Type B pancreatic cell (in vitro differentiated cells): ENCODE measurements around the gene MGRN1. TPM values are rescaled to one million over a fixed set of nuclear protein-coding genes. Genes with fewer than 3 reads are reported as not detected.

Source experiments
- DNase-seq: peaks from one replicate; pipeline ENCODE4 v3.0.0; 2021; ENCODE audit warnings: mixed read lengths; ENCODE audit not compliant: unreplicated experiment; ENCODE audit errors: extremely low spot score
- H3K27ac Mint-ChIP-seq: 2 replicates; pipeline ENCODE4 v1.8.0; 2021; ENCODE audit warnings: mild to moderate bottlenecking, mixed read lengths
- H3K27me3 Mint-ChIP-seq: 2 replicates; pipeline ENCODE4 v1.8.0; 2021; ENCODE audit warnings: mixed read lengths
- H3K36me3 Mint-ChIP-seq: 2 replicates; pipeline ENCODE4 v1.8.0; 2021; ENCODE audit warnings: mixed read lengths
- H3K4me1 Mint-ChIP-seq: one replicate; pipeline ENCODE4 v1.8.0; 2021; ENCODE audit warnings: mixed read lengths; ENCODE audit not compliant: unreplicated experiment
- H3K4me3 Mint-ChIP-seq: 2 replicates; pipeline ENCODE4 v1.8.0; 2021; ENCODE audit warnings: mild to moderate bottlenecking, mixed read lengths
- H3K9me3 Mint-ChIP-seq: 2 replicates; pipeline ENCODE4 v1.8.0; 2021; ENCODE audit warnings: mixed read lengths
- total RNA-seq: library from RNA; stranded (reverse); gene quantifications from 2 replicates; pipeline ENCODE4 v1.2.1, GENCODE V29; 2021; ENCODE audit warnings: low replicate concordance
- TF ChIP-seq, protein P1 (sequence below): fragments of 200-600 bp; sonication (generic); conservative IDR thresholded peaks from 2 replicates; pipeline ENCODE4 v1.5.0; 2021; ENCODE audit warnings: antibody characterized with exemption, mild to moderate bottlenecking

MGRN1 gene
- total RNA-seq, 1 donor from 2014 or later: 88.6 TPM

GRCh38 chr16:4655801-4656200, 31.2 kb downstream of the MGRN1 start:
- H3K4me3 Mint-ChIP-seq: no peak overlapping the region
- TF ChIP-seq, protein P1, sequence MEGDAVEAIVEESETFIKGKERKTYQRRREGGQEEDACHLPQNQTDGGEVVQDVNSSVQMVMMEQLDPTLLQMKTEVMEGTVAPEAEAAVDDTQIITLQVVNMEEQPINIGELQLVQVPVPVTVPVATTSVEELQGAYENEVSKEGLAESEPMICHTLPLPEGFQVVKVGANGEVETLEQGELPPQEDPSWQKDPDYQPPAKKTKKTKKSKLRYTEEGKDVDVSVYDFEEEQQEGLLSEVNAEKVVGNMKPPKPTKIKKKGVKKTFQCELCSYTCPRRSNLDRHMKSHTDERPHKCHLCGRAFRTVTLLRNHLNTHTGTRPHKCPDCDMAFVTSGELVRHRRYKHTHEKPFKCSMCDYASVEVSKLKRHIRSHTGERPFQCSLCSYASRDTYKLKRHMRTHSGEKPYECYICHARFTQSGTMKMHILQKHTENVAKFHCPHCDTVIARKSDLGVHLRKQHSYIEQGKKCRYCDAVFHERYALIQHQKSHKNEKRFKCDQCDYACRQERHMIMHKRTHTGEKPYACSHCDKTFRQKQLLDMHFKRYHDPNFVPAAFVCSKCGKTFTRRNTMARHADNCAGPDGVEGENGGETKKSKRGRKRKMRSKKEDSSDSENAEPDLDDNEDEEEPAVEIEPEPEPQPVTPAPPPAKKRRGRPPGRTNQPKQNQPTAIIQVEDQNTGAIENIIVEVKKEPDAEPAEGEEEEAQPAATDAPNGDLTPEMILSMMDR: no peak
- no peaks in the 10 kb centered on the region for H3K9me3 Mint-ChIP-seq
- H3K4me1 Mint-ChIP-seq: no peaks in the 10 kb centered on the region
- H3K27ac Mint-ChIP-seq: no peak overlapping the region
- DNase-seq: no peak
- H3K27me3 Mint-ChIP-seq: no peaks in the 10 kb centered on the region
- H3K36me3 Mint-ChIP-seq: no peaks in the 10 kb centered on the region

- Mint-ChIP-seq H3K27me3 (no peaks in the 10 kb centered on the region), H3K36me3 (no peaks in the 10 kb centered on the region), H3K27ac (no peak overlapping the region)
Measured at GRCh38 chr16:4656221-4656620, 31.6 kb downstream of the MGRN1 start.

DNA sequence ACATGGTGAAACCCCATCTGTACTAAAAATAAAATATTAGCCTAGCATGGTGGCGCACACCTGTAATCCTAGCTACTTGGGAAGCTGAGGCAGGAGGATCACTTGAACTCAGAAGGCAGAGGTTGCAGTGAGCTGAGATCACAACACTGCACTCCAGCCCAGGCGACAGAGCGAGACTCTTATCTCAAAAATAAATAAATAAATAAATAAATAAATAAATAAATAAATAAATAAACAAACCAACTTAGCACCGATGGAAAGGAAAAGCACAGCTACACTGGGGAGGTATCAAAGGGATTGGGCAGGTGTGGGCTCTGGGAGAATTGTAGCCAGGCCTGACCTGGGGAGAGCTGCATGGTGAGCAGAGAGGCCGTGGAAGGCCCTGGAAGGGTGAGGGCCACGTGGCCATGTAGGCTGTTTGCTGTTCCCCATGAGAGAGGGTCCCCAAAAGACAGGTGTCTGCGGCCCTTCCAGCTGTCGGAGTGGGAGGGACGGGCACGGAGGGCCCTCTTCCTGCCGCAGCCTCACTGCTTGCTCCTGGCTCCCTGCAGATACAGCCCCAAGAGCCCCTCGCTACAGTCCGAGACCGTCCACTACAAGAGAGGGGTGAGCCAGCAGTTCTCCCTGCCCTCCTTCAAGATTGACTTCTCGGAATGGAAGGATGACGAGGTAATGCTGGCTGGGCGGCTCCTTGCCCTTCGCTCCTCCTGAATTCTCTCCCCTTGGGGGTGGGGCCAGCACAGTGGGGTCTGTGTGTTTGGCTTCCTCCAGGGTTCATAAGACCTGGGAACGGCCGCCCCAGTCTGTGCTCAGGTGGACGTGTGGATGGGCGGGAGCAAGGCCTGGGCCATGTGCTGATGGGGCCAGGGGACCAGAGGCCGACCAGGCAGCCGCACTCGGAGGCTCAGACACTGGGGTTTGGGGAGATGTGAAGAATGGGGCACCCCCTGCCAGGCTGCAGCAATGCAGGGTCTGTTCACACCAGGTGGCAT, 32.4 kb downstream of the MGRN1 start:
- H3K9me3 Mint-ChIP-seq: no peaks in the 10 kb centered on the region
- H3K27ac Mint-ChIP-seq: no peak overlapping the region
- no peaks in the 10 kb centered on the region for H3K27me3 Mint-ChIP-seq
- no peaks in the 10 kb centered on the region for H3K36me3 Mint-ChIP-seq
- H3K4me3 Mint-ChIP-seq: no peak overlapping the region
- DNase-seq: no peak
- TF ChIP-seq, protein P1: no peak
- H3K4me1 Mint-ChIP-seq: no peaks in the 10 kb centered on the region

More at GRCh38 chr16:4656221-4656620, 31.6 kb downstream of the MGRN1 start:
- Mint-ChIP-seq H3K4me1 (no peaks in the 10 kb centered on the region), H3K4me3 (no peak overlapping the region), H3K9me3 (no peaks in the 10 kb centered on the region)
- no peak for DNase-seq
- TF ChIP-seq, protein P1: no peak

DNA sequence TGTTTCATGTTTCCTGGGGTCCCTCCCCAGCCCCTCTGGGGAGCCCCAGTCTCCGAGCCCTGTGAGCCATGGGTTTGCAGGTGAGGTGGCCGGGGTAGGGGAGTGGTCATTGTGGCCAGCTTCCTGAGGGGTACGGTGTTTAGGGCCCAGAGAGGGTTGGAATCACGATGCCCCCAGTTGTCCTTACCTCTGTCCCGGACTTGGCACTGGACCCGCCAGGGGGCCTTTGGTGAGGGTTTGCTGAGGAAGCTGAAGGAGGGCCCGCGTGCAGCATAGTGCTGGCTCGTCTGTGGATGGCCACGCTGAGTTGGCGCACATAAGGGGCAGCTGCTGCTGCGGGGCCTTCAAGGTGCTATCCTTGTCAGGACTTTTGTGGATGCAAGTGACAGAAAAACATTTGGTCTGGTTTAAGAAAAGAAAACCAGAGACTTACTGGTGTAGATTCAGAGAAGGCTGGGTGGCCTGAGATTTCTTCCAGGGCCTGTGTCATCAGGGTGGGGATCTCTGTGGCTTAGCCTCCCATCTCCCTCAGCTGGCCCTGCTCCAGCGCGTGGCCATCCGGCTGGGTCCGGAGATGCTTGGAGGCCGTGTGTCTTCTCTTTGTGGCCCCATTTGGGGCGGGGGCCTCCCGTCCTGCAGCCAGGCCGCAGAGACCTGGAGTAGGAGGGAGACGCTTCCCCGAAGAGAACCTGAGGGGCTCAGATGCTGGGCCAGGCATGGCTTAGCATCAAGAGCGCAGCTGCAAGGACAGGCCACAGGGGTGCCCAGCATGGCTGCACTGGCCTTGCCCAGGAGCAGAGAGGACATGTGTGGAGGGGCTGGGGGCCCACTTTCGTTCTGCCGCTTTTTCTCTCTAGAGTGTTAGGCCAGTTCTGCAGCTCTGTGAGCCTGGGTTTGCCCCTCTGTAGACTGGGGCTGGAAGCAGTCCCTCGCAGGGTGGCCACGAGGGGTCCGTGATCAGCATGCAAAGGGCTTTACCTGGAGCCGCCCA, 35.0 kb downstream of the MGRN1 start:
- H3K4me3 Mint-ChIP-seq: no peak overlapping the region
- peak overlapping the region; percentile 46 for H3K27ac Mint-ChIP-seq
- H3K9me3 Mint-ChIP-seq: no peaks in the 10 kb centered on the region
- no peak for DNase-seq
- H3K4me1 Mint-ChIP-seq: peaks cover 8% of the 10 kb centered on the region
- no peaks in the 10 kb centered on the region for H3K27me3 Mint-ChIP-seq
- no peaks in the 10 kb centered on the region for H3K36me3 Mint-ChIP-seq
- TF ChIP-seq, protein P1: no peak

GRCh38 chr16:4660454-4661007, 35.9 kb downstream of the MGRN1 start:
- TF ChIP-seq, protein P1: no peak
- no peak for DNase-seq
- Mint-ChIP-seq H3K4me1 (peaks cover 9% of the 10 kb centered on the region), H3K27ac (peak overlapping the region; percentile 66), H3K4me3 (no peak overlapping the region), H3K9me3 (no peaks in the 10 kb centered on the region), H3K27me3 (no peaks in the 10 kb centered on the region), H3K36me3 (no peaks in the 10 kb centered on the region)
